H1 (cell line): ENCODE data around the gene TOP2B. TPM values are rescaled to one million over a fixed set of nuclear protein-coding genes. Genes with fewer than 3 reads are reported as not detected.
A peak's percentile ranks its signal among the peaks of the same experiment; 100 is the strongest.

ENCODE experiments used
- CTCF ChIA-PET: fragments of 300-600 bp; sonication (Branson Sonifier 250); formaldehyde crosslinking; loops from one replicate; lab custom pipeline; 2021; ENCODE audit not compliant: partially characterized antibody; lab: Charles Lee
- POLR2A ChIA-PET: fragments of 300-600 bp; sonication (Branson Sonifier 250); formaldehyde crosslinking; loops from one replicate; lab custom pipeline; 2021; ENCODE audit warnings: inconsistent platforms; ENCODE audit not compliant: partially characterized antibody; lab: Charles Lee
- DNase-seq, 2 experiments: peaks; one replicate each; pipeline versions ENCODE4 v3.0.0 to v3.0.0-alpha.2; 2010 to 2022; ENCODE audit warnings: low spot score in 2 of 2, low read depth in 1 of 2, mixed read lengths in 1 of 2
- FAIRE-seq: peaks from 2 replicates; lab custom pipeline; 2011; peaks lifted over from hg19 to GRCh38; lab: Jason Lieb, UNC
- H2AFZ ChIP-seq: 2 replicates; pipeline ENCODE4 v1.8.1; 2012; ENCODE audit warnings: low read length, inconsistent platforms
- H2AK5ac ChIP-seq: 2 replicates; pipeline ENCODE4 v1.6.1; 2013; ENCODE audit warnings: low read depth, low read length
- H2BK120ac ChIP-seq: replicated peaks from 2 replicates; pipeline ENCODE3; 2013; ENCODE audit warnings: low read depth, low read length, inconsistent platforms
- H2BK12ac ChIP-seq: 2 replicates; pipeline ENCODE4 v1.6.1; 2013; ENCODE audit warnings: low read depth, low read length
- H2BK15ac ChIP-seq: 2 replicates; pipeline ENCODE4 v1.6.1; 2013; ENCODE audit warnings: low read length
- H2BK20ac ChIP-seq: 2 replicates; pipeline ENCODE4 v1.6.1; 2013; ENCODE audit warnings: low read length
- H2BK5ac ChIP-seq: 2 replicates; pipeline ENCODE4 v1.6.1; 2013; ENCODE audit warnings: low read depth, low read length
- H3K14ac ChIP-seq: 2 replicates; pipeline ENCODE4 v1.6.1; 2013; ENCODE audit warnings: inconsistent platforms; ENCODE audit not compliant: insufficient read length
- H3K18ac ChIP-seq: 2 replicates; pipeline ENCODE4 v1.6.1; 2013; ENCODE audit warnings: low read length; ENCODE audit errors: extremely low read depth
- H3K23ac ChIP-seq: 2 replicates; pipeline ENCODE4 v1.6.1; 2013; ENCODE audit warnings: inconsistent platforms; ENCODE audit not compliant: insufficient read length
- H3K23me2 ChIP-seq: 2 replicates; pipeline ENCODE4 v1.6.1; 2013; ENCODE audit warnings: low read depth, low read length
- H3K27ac ChIP-seq: 2 replicates; pipeline ENCODE4 v1.6.1; 2011; ENCODE audit warnings: low read depth, low read length, inconsistent platforms
- H3K27me3 ChIP-seq, 4 experiments: replicated peaks in 1 of 4; 1 replicate in 1 of 4; 2 replicates in 3 of 4; pipeline versions ENCODE4 v1.6.1 to v1.8.1; 2011 to 2013; ENCODE audit warnings: low read length in 3 of 4, mild to moderate bottlenecking in 3 of 4, inconsistent platforms in 2 of 4, mixed read lengths in 2 of 4, moderate library complexity in 1 of 4; ENCODE audit not compliant: control insufficient read depth in 3 of 4, insufficient read depth in 3 of 4; ENCODE audit errors: extremely low read depth in 1 of 4
- H3K36me3 ChIP-seq, 4 experiments: 2 replicates each; pipeline versions ENCODE4 v1.6.1 to v1.8.1; 2011 to 2013; ENCODE audit warnings: mild to moderate bottlenecking in 4 of 4, low read length in 3 of 4, moderate library complexity in 2 of 4, control low read depth in 1 of 4, inconsistent platforms in 1 of 4; ENCODE audit not compliant: insufficient read depth in 4 of 4, control insufficient read depth in 2 of 4
- H3K4ac ChIP-seq: replicated peaks from 2 replicates; pipeline ENCODE3; 2013; ENCODE audit warnings: low read length, low read depth, mixed read lengths, inconsistent platforms; ENCODE audit not compliant: insufficient read length
- H3K4me1 ChIP-seq, 4 experiments: replicated peaks in 1 of 4; 1 replicate in 1 of 4; 2 replicates in 3 of 4; pipeline versions ENCODE4 v1.6.1 to v1.8.1; 2011 to 2013; ENCODE audit warnings: low read length in 3 of 4, inconsistent platforms in 2 of 4, mixed read lengths in 1 of 4; ENCODE audit not compliant: insufficient read depth in 4 of 4, control insufficient read depth in 3 of 4
- H3K4me2 ChIP-seq, 2 experiments: 2 replicates each; pipeline versions ENCODE4 v1.6.1 to v1.8.1; 2011 to 2013; ENCODE audit warnings: low read depth in 2 of 2, low read length in 2 of 2, control low read depth in 1 of 2, inconsistent platforms in 1 of 2, mild to moderate bottlenecking in 1 of 2; ENCODE audit not compliant: insufficient read depth in 1 of 2
- H3K4me3 ChIP-seq, 4 experiments: fragments of 200-600, 300-600 bp in 1 of 4; sonication (generic), shearing (Covaris generic), sonication (Bioruptor Twin) in 1 of 4; 2 replicates each; pipeline versions ENCODE4 v1.5.1 to v1.8.1; 2011 to 2016; ENCODE audit warnings: low read length in 4 of 4, low read depth in 3 of 4, control low read depth in 2 of 4, inconsistent platforms in 2 of 4, mild to moderate bottlenecking in 2 of 4, mixed read lengths in 1 of 4, moderate library complexity in 1 of 4; ENCODE audit not compliant: insufficient read depth in 2 of 4; ENCODE audit errors: extremely low read depth in 1 of 4
- H3K56ac ChIP-seq: replicated peaks from 2 replicates; pipeline ENCODE3; 2013; ENCODE audit warnings: low read depth, mild to moderate bottlenecking, mixed read lengths, low read length, inconsistent platforms; ENCODE audit not compliant: insufficient read length
- H3K79me1 ChIP-seq: 2 replicates; pipeline ENCODE4 v1.6.1; 2013; ENCODE audit warnings: low read depth, low read length, control low read depth
- H3K79me2 ChIP-seq, 2 experiments: 2 replicates each; pipeline versions ENCODE4 v1.6.1 to v1.8.1; 2012 to 2013; ENCODE audit warnings: low read length in 2 of 2, mild to moderate bottlenecking in 2 of 2, inconsistent platforms in 1 of 2; ENCODE audit not compliant: insufficient read depth in 2 of 2, control insufficient read depth in 1 of 2
- H3K9ac ChIP-seq, 4 experiments: replicated peaks in 1 of 4; 1 replicate in 1 of 4; 2 replicates in 3 of 4; pipeline versions ENCODE4 v1.6.1 to v1.8.1; 2011 to 2013; ENCODE audit warnings: low read depth in 3 of 4, low read length in 3 of 4, control low read depth in 2 of 4, mild to moderate bottlenecking in 2 of 4, moderate library complexity in 2 of 4, inconsistent platforms in 1 of 4; ENCODE audit errors: extremely low read depth in 1 of 4
- H3K9me3 ChIP-seq, 2 experiments: 2 replicates each; pipeline versions ENCODE4 v1.6.1 to v1.8.1; 2012 to 2013; ENCODE audit warnings: mild to moderate bottlenecking in 2 of 2, moderate library complexity in 2 of 2, control low read depth in 1 of 2, inconsistent platforms in 1 of 2, low read depth in 1 of 2, low read length in 1 of 2, mixed read lengths in 1 of 2; ENCODE audit not compliant: insufficient read depth in 2 of 2
- H4K20me1 ChIP-seq, 2 experiments: replicated peaks in 1 of 2; 2 replicates each; pipeline versions ENCODE3 to v1.8.1; 2011 to 2013; ENCODE audit warnings: inconsistent platforms in 2 of 2, low read length in 2 of 2, mild to moderate bottlenecking in 1 of 2; ENCODE audit not compliant: insufficient read depth in 2 of 2, control insufficient read depth in 1 of 2
- H4K5ac ChIP-seq: 2 replicates; pipeline ENCODE4 v1.6.1; 2013; ENCODE audit warnings: low read length, low read depth, mixed read lengths, inconsistent platforms; ENCODE audit not compliant: insufficient read length
- H4K8ac ChIP-seq: 2 replicates; pipeline ENCODE4 v1.8.0; 2013; ENCODE audit warnings: mild to moderate bottlenecking, moderate library complexity, low read length, inconsistent platforms; ENCODE audit not compliant: insufficient read depth; ENCODE audit errors: extremely low read depth
- H4K91ac ChIP-seq: replicated peaks from 2 replicates; pipeline ENCODE3; 2013; ENCODE audit warnings: low read length, mixed read lengths, inconsistent platforms; ENCODE audit not compliant: insufficient read length
- EZH2 ChIP-seq: fragments of 200-600 bp; sonication (generic); IDR thresholded peaks from 2 replicates; pipeline ENCODE4 v1.7.1; 2012; ENCODE audit warnings: low read depth, mild to moderate bottlenecking, moderate library complexity, low read length, inconsistent platforms; ENCODE audit not compliant: severe bottlenecking
- HDAC6 ChIP-seq: IDR thresholded peaks from one replicate; pipeline ENCODE4 v1.7.1; 2012; ENCODE audit warnings: low read depth, mild to moderate bottlenecking, inconsistent platforms, low read length, moderate library complexity
- NRF1 ChIP-seq: IDR thresholded peaks from 2 replicates; pipeline ENCODE4 v1.6.1; 2011; ENCODE audit warnings: mild to moderate bottlenecking, low read depth, low read length, improper control_type of control experiment
- TAF7 ChIP-seq: optimal IDR thresholded peaks from 2 replicates; pipeline ENCODE3; 2011; ENCODE audit warnings: low read depth, mild to moderate bottlenecking, inconsistent platforms, low read length, moderate library complexity, borderline replicate concordance
- YY1 ChIP-seq: IDR thresholded peaks from 2 replicates; pipeline ENCODE4 v1.6.1; 2011; ENCODE audit warnings: low read depth, mild to moderate bottlenecking, low read length
- WGBS, 2 experiments: shearing (Covaris generic) in 1 of 2; methylation state at CpG; one replicate each; pipeline versions ENCODE4 v1.1.6 to v1.1.7; 2013 to 2015; ENCODE audit warnings: low lambda C conversion rate in 2 of 2, mixed read lengths in 2 of 2, inconsistent platforms in 1 of 2, low coverage in 1 of 2, missing lambda C conversion rate in 1 of 2; ENCODE audit not compliant: insufficient replicate concordance in 2 of 2, insufficient coverage in 1 of 2, insufficient read length in 1 of 2; ENCODE audit errors: extremely low coverage in 1 of 2, missing lambda C conversion rate in 1 of 2; 5-methylcytosine and 5-hydroxymethylcytosine counted together
- polyA plus RNA-seq, 7 experiments: library from polyadenylated mRNA; depleted of rRNA in 3 of 7; stranded (reverse) in 5 of 7; unstranded in 2 of 7; fragments of >200 nt in 5 of 7; fragments of 200-250 nt in 2 of 7; gene quantifications; 1 replicate in 5 of 7; 2 replicates in 1 of 7; 4 replicates in 1 of 7; pipeline versions ENCODE4 v1.2.1 to v1.2.3, GENCODE V29; 2011 to 2013; ENCODE audit warnings: missing spikeins in 2 of 7, mixed read lengths in 2 of 7
- total RNA-seq: library from RNA; stranded (reverse); fragmentation: NEBNext Ultra II Directional; extraction: Animal tissue kit (Norgen Biotek cat#: 25700); gene quantifications from 2 replicates; pipeline ENCODE4 v1.2.1, GENCODE V29; 2021

TOP2B gene
- total and polyA plus RNA-seq, 2 of the 8 experiments (the other 6 are each of a cell fraction or from before 2014, with no cell fraction given) = 34.9 to 206 TPM

- no peak overlapping the region for H3K4me2 ChIP-seq
- no peak overlapping the region for H3K56ac ChIP-seq
- no peaks in the 10 kb centered on the region for H3K27me3 ChIP-seq
- H3K4me3 ChIP-seq = no peak overlapping the region
- no peaks in the 10 kb centered on the region for H3K79me2 ChIP-seq
- H3K23ac ChIP-seq = no peak overlapping the region
- no peaks in the 10 kb centered on the region for H3K4me1 ChIP-seq
- H2BK20ac ChIP-seq = no peak overlapping the region
- no peak overlapping the region for H3K27ac ChIP-seq
- FAIRE-seq = no peak
- no peak overlapping the region for H2AK5ac ChIP-seq
- no peak overlapping the region for H3K9ac ChIP-seq
- 88% methylated on average over 19 of the region's 23 CpGs; no CpG with 5 or more reads in 1 of the 2 experiments for WGBS, 2 experiments
- no peak overlapping the region for H2BK5ac ChIP-seq
- H3K23me2 ChIP-seq = no peaks in the 10 kb centered on the region
- no peak overlapping the region for H3K4ac ChIP-seq
- no peaks in the 10 kb centered on the region for H3K79me1 ChIP-seq
- no peak overlapping the region for H2BK12ac ChIP-seq
- DNase-seq = no peak
- H3K36me3 ChIP-seq = no peaks in the 10 kb centered on the region
- H4K20me1 ChIP-seq = no peaks in the 10 kb centered on the region
- H3K14ac ChIP-seq = no peak overlapping the region
- H2BK120ac ChIP-seq = no peak overlapping the region
- H4K8ac ChIP-seq = no peak overlapping the region
- no peak overlapping the region; the same call in 1 of the 2 replicates for H2AFZ ChIP-seq
- ChIA-PET CTCF (no interaction called here), POLR2A (no interaction called here)
- H2BK15ac ChIP-seq = no peak overlapping the region
- no peak overlapping the region for H4K91ac ChIP-seq
- no peak overlapping the region for H3K18ac ChIP-seq
- TF ChIP-seq HDAC6 = no peak
- no peak for TF ChIP-seq EZH2
- TF ChIP-seq NRF1 = no peak
- TF ChIP-seq TAF7 = no peak
- 0 out of 2 replicates have a peak, but pooled peaks have one; percentile 41 for TF ChIP-seq YY1
- no peaks in the 10 kb centered on the region for H3K9me3 ChIP-seq
- no peak overlapping the region for H4K5ac ChIP-seq
Observed at GRCh38 chr3:25686766-25687165, 22.1 kb upstream of the TOP2B start.
